GM19025 (cell line): ENCODE results near the gene CMBL.

Experiments
- ATAC-seq: cut with Tn5 transposase; IDR thresholded peaks from one replicate; pipeline ENCODE4 v1.9.1; 2021; ENCODE audit warnings: mild to moderate bottlenecking, low read depth, moderate library complexity; ENCODE audit not compliant: unreplicated experiment

Gene CMBL

GRCh38 chr5:10228288-10228687 lies 79.4 kb downstream of the CMBL start:
- no peak for ATAC-seq
